Right atrium auricular region (tissue), 2 donors: ENCODE results near the gene KCNAB1. TPM values are rescaled to one million over a fixed set of nuclear protein-coding genes. Genes with fewer than 3 reads are reported as not detected.

Experiments used
- DNase-seq: peaks from one replicate; pipeline ENCODE4 v3.0.0-alpha.2; 2019; ENCODE audit warnings: low spot score
- H3K27ac ChIP-seq, 2 donors: fragments of 200-600 bp; sonication (generic); 1 replicate in 1 of 2; 2 replicates in 1 of 2; pipeline ENCODE4 v1.5.1; 2016 to 2019
- H3K27me3 ChIP-seq, 2 donors: fragments of 200-600 bp; sonication (generic); one replicate each; pipeline versions ENCODE4 v1.5.1 to v1.6.0; 2017 to 2019
- H3K36me3 ChIP-seq: fragments of 200-600 bp; sonication (generic); one replicate; pipeline ENCODE4 v1.5.1; 2016
- H3K4me1 ChIP-seq, 2 donors: fragments of 200-600 bp; sonication (generic); one replicate each; pipeline versions ENCODE4 v1.5.1 to v1.6.0; 2017 to 2019
- H3K4me3 ChIP-seq, 2 donors: fragments of 200-600 bp; sonication (generic); 1 replicate in 1 of 2; 2 replicates in 1 of 2; pipeline ENCODE4 v1.5.1; 2017 to 2019; ENCODE audit warnings: mild to moderate bottlenecking in 1 of 2, moderate library complexity in 1 of 2
- H3K9me3 ChIP-seq, 2 donors: fragments of 200-600 bp; sonication (generic); one replicate each; pipeline ENCODE4 v1.5.1; 2019
- total RNA-seq, 2 donors: library from RNA; depleted of rRNA; stranded (reverse); fragments of >200 nt; gene quantifications; one replicate each; pipeline ENCODE4 v1.1.0, GENCODE V29; 2016
- TF ChIP-seq, protein P1 (sequence below), 2 donors: fragments of 200-600 bp; sonication (generic); IDR thresholded peaks; one replicate each; pipeline ENCODE4 v1.5.1; 2019; ENCODE audit warnings: antibody characterized with exemption in 2 of 2

Gene KCNAB1
- total RNA-seq, 2 donors from 2014 or later = 2.0 to 3.2 TPM

DNA sequence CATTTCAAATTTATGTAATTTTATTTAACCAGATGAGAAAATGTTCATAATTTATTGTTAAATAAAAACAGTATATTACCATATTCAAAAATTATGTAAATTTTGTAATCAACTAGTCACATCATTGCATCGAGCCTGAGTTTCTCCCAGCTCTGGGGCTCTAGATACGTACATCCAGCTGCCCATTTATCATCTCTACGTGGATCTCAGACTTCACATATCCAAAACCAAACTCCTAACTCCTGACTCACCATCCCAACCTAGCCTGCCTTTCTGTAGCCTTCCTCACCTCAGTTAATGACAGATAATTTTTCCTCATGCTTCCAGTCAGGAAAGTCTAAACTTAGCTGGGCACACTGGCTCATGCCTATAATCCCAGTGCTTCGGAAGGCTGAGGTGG lies 239.7 kb downstream of the KCNAB1 start:
- Histone ChIP-seq H3K36me3 (no peaks in the 10 kb centered on the region), H3K4me3 (no peak overlapping the region), H3K9me3 (no peaks in the 10 kb centered on the region), H3K4me1 (peaks cover 0 to 5% of the 10 kb centered on the region in 2 donors), H3K27ac (no peak overlapping the region), H3K27me3 (no peaks in the 10 kb centered on the region)
- TF ChIP-seq, protein P1, sequence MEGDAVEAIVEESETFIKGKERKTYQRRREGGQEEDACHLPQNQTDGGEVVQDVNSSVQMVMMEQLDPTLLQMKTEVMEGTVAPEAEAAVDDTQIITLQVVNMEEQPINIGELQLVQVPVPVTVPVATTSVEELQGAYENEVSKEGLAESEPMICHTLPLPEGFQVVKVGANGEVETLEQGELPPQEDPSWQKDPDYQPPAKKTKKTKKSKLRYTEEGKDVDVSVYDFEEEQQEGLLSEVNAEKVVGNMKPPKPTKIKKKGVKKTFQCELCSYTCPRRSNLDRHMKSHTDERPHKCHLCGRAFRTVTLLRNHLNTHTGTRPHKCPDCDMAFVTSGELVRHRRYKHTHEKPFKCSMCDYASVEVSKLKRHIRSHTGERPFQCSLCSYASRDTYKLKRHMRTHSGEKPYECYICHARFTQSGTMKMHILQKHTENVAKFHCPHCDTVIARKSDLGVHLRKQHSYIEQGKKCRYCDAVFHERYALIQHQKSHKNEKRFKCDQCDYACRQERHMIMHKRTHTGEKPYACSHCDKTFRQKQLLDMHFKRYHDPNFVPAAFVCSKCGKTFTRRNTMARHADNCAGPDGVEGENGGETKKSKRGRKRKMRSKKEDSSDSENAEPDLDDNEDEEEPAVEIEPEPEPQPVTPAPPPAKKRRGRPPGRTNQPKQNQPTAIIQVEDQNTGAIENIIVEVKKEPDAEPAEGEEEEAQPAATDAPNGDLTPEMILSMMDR (IDR thresholded peaks at IDR 0.05) = no peak
- no peak for DNase-seq

DNA sequence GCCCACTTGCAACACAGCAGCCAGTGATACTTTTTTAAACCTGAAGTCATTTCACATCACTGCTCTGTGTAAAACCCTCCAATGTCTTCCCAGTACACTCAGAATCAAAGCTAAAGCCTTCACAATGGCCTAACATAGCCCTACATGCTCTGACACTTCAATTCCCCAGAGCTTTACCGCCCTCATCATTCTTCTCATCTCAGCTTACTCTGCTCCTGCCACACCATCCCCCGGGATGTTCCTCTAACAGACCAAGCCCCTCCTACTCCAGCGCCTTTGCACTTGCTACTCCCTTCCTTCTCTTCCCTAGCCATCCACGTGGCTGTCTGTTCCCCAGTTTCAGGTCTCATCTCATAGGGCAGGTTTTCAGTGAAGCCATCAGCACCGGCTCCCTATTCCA lies 240.6 kb downstream of the KCNAB1 start:
- Histone ChIP-seq H3K27me3 (no peaks in the 10 kb centered on the region), H3K36me3 (no peaks in the 10 kb centered on the region), H3K9me3 (no peaks in the 10 kb centered on the region), H3K27ac (no peak overlapping the region), H3K4me3 (no peak overlapping the region), H3K4me1 (peaks cover 0 to 5% of the 10 kb centered on the region in 2 donors)
- DNase-seq = no peak
- TF ChIP-seq, protein P1 (IDR thresholded peaks at IDR 0.05) = no peak

DNA sequence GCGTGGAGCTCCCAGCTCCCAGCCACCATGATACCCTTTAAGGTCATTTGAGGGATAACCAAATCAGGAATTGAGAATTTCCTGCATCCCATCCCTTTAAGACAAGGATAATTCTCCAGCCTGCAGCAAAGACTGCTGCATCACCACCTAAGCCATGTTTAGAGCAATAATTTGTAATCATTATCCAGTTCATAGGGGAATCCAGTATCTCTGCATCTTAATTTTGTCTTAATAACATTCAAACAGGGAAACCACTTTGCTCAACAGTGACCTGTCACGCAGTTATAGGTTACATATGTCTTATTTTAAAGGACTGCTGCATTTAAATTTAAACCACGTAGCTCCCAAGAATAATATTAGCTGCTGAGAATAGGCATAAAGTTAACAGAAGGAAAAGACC lies 246.2 kb downstream of the KCNAB1 start:
- Histone ChIP-seq H3K27ac (no peak overlapping the region), H3K27me3 (no peaks in the 10 kb centered on the region), H3K4me3 (no peak overlapping the region), H3K9me3 (no peaks in the 10 kb centered on the region), H3K4me1 (no peaks in the 10 kb centered on the region), H3K36me3 (no peaks in the 10 kb centered on the region)
- TF ChIP-seq, protein P1 (IDR thresholded peaks at IDR 0.05) = no peak
- no peak for DNase-seq

DNA sequence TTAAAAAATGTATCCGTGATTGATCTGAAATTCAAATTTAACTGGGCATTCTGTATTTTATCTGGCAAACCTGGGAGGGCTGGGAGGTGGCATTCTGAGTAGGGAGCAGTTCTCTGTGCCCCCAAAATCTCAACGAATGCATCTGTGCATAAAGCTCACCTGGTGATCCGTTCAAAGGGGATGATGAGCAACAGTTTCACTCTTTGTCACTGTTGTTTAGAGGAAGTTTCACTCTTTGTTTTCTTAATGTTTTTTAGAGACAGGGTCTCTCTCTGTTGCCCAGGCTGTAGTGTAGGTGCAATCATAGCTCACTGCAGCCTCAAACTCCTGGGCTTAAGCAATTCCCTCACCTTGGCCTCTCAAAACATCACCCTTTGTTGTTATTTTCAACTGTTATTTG lies 247.8 kb downstream of the KCNAB1 start:
- no peak overlapping the region for H3K27ac ChIP-seq
- DNase-seq = no peak
- H3K4me3 ChIP-seq = no peak overlapping the region
- H3K4me1 ChIP-seq = no peaks in the 10 kb centered on the region
- TF ChIP-seq, protein P1 (IDR thresholded peaks at IDR 0.05) = no peak
- H3K9me3 ChIP-seq = no peaks in the 10 kb centered on the region
- no peaks in the 10 kb centered on the region for H3K27me3 ChIP-seq
- no peaks in the 10 kb centered on the region for H3K36me3 ChIP-seq

DNA sequence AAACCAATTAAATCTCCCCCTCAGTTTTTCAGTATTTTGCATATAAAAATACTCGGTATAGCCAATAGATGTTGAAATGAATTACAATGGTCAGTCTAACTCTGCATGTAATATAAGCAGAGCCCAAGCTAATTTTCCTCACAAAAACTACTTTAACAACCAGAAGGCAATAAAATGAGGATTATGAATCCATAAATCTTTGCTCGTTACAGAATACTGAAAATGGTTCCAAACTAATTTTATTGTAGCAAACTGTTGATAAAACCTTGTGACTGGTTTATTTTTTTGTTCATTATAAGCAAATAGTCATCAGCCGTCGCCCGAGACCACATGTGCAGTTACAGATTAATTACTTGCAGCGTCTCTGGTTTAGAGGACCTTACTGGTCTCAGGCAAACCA lies 251.3 kb downstream of the KCNAB1 start:
- no peak overlapping the region for H3K27ac ChIP-seq
- TF ChIP-seq, protein P1 (IDR thresholded peaks at IDR 0.05) = no peak
- H3K4me3 ChIP-seq = no peak overlapping the region
- no peaks in the 10 kb centered on the region for H3K4me1 ChIP-seq
- DNase-seq = no peak
- H3K9me3 ChIP-seq = no peaks in the 10 kb centered on the region
- H3K27me3 ChIP-seq = no peaks in the 10 kb centered on the region
- H3K36me3 ChIP-seq = no peaks in the 10 kb centered on the region

DNA sequence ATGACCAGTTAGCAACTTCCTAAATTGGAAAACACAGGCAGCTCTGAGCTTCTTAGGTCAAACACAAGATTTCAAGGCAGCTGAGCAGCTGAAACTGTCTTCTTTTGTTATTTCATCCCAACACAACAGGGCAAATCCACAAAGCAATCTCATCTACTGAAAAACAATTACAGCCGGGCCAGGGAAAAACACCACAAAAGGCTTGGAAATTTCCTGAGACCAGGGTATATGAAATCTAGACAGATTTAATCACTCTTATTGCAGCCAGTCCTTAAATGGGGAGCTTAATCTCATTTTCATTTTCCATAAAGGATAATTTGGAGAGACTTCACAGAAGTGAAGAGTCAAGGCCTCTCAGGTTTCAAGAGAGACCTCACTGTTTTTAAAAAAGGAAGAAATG lies 252.7 kb downstream of the KCNAB1 start:
- no peaks in the 10 kb centered on the region for H3K36me3 ChIP-seq
- no peak overlapping the region for H3K4me3 ChIP-seq
- no peaks in the 10 kb centered on the region for H3K4me1 ChIP-seq
- no peaks in the 10 kb centered on the region for H3K27me3 ChIP-seq
- TF ChIP-seq, protein P1 (IDR thresholded peaks at IDR 0.05) = no peak
- DNase-seq = no peak
- no peak overlapping the region for H3K27ac ChIP-seq
- no peaks in the 10 kb centered on the region for H3K9me3 ChIP-seq
